Medulla oblongata (tissue), 1 donor: ENCODE results near the gene PLIN3.
A peak's percentile ranks its signal among the peaks of the same experiment; 100 is the strongest.
"Not testable (repeated sequence)": the region's sequence is repeated elsewhere in the genome, so short reads cannot be mapped to it uniquely, and the experiment has no call there.

ENCODE experiments used
- DNase-seq: peaks from one replicate; pipeline ENCODE4 v3.0.0-alpha.2; 2015; ENCODE audit errors: extremely low spot score

The PLIN3 gene

DNA sequence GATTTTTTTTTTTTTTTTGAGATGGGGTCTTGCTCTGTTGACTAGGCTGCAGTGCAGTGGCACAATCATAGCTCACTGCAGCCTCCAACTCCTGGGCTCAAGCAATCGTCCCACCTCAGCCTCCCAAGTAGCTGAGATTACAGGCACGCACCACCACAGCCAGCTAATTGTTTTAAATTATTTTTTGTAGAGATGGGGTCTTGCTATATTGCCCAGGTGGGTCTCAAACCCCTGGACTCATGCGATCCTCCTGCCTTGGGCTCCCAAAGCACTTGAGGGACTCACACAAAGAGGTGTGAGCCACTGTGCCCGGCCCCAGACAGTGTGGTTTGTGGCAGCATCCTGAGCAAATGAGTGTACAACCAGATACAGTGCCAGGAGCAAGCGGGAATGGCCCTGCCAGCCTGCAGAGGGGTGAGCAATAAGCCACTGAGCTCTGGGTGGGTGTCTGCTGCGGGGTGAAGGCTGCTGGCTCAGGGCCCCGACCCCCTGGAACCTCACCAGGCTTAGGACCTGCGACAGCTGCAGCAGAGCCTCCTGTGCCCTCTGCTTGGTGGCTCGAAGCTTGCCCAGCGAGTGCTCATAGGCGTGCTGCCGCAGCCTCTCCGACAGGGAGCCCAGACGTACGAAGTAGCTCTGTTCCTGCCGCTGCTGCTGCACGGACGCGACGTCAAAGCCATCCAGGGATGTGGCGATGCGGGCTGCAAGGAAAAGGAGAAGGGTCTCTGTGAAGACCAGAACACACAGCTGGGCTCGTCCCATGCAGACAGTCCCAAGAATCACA lies 20.1 kb downstream of the PLIN3 start:
- no peak for DNase-seq

DNA sequence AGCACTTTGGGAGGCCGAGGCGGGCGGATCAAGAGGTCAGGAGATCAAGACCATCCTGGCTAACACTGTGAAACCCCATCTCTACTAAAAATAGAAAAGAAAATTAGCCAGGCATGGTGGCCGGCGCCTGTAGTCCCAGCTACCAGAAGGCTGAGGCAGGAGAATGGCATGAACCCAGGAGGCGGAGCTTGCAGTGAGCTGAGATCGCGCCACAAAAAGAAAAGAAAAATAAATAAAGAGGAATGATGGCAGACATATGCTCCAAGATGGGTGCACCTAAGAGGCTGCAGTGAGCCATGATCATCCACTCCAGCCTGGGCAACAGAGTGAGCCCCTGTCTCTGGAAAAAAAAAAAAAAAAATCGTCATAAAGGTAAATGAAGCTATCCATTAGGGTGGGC lies 21.5 kb downstream of the PLIN3 start:
- DNase-seq: not testable (repeated sequence)

DNA sequence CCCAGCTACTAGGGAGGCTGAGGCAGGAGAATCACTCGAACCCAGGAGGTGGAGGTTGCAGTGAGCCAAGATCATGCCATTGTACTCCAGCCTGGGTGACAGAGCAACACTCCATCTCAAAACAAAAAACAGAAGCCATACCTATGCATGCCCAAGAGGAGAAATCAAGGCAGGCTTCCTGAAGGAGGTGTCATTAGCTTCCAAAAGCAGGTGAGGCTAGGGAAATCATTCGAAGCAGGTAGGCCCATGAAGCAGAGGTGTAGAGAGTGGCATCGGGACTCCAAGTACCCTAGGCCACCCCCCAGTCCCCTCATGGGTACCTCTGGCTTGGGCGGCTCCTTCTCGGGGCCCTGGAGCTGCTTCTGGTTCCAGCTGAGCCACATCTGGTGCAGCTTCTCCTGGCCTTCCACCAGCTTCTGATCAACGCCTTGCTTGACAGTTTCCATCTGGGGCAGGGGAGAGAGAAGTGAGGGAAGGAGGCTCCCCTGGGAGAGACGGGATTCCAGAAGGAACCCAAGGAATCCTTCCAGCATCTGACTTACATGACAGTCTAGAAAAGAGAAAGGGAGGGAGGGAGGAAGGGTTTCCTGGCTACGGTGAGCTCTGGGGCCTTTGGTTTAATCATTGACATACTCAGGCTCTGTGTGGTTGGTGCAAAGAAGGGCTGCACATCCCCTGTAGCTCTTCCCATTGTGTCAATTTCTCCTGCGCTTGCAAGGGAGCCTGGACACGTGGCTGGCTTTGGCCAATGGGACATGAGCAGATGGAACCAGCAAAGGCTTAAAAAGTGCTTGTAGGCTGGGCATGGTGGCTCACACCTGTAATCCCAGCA lies 22.9 kb downstream of the PLIN3 start:
- DNase-seq: no peak

DNA sequence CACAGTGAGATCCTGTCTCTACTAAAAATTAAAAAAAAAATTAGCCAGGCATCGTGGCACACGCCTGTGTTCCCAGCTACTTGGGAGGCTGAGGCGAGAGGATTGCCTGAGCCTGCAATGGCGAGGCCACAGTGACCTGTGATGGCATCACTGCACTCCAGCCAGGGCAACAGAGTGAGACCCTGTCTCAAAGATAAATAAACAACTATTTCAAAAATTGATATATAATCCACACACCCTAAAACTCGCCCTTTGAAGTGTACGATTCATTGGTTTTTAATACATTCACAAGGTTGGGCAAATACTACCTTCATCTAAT lies 23.9 kb downstream of the PLIN3 start:
- DNase-seq: no peak

DNA sequence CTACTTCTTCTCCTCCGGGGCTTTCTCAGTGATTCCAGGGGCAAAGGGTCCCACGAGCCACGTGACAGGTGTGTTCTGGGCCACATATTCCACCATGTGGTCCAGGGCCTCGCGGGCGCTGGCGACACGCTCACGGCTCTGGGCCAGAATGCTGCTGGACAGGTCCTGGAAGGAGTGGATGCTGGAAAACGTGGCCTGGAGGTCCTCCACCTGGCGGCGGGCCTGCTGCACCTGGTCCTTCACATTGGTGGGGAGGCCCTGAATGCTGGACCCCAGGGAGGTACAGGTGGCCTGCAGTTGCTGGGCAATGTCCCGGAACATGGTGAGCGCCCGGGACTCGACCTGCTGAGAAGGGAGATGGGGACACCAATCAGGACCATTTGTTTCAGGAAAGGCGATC lies 28.3 kb downstream of the PLIN3 start:
- DNase-seq: no peak

DNA sequence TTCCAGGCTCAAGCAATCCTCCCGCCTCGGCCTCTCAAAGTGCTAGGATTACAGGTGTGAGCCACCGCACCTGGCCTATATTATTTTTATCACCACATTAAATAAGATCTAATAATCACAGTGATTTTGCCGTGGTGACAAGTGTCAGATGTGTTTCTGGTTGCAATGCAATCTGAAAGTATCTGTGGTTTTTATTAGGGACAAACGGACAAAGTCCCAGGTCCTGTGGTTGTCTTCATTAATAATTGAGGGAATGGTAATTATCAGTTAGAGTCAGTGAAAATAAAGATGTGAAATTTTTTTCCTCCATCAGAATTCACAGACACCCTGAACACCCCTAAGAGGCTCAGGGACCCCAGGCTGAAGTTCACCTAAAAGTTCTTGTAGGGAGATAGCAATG lies 34.7 kb downstream of the PLIN3 start:
- no peak for DNase-seq

DNA sequence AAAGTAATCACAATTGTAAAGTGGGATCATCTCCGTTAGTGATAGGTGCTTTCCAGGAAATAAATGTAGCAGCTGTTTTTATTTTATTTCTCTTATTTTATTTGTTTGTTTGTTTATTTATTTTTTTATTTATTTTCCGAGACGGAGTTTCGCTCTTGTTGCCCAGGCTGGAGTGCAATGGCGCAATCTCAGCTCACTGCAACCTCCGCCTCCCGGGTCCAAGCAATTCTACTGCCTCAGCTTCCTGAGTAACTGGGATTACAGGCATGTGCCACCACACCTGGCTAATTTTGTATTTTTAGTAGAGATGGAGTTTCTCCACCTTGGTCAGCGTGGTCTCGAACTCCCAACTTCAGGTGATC lies 35.5 kb downstream of the PLIN3 start:
- not testable (repeated sequence) for DNase-seq

DNA sequence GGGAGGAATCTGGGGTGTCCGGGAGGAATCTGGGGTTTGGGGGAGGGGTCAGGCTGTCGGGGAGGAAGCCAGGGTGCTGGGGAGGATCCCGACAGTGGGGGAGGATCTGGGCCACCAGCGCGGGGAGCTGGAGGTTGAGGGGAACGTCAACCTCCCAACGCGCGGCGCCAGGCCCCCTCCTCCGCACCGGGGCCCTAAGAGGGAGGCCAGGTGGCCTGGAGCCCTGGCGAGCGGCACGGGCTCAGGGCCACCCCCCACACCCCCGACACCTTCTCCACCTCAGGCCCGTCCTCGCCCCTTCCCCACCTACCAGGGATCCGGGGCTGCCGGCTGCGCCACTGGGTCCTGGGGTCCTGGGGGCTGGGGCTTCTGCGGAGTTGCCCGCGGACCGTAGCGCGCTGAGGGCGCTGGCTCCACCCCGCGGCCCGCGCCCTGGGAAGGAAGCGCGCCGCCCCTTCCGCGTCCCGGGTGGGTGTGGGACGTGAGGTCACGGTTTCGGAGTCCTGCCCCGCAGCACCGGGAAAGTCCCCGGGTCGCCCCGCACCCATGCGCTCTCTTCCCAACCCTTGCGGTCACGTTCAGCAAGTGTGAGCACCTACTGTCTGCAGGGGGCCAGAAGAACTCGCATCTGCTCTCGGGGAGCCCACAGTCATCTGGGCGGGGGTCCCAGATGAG lies 36.0 kb downstream of the PLIN3 start, which contains the start of gene TICAM1:
Gene TICAM1, minus strand, starts transcription at position 409 of the 675 bp plus-strand sequence. CDS start 13,335 bp downstream, outside the sequence.
- peak; percentile 68 for DNase-seq

DNA sequence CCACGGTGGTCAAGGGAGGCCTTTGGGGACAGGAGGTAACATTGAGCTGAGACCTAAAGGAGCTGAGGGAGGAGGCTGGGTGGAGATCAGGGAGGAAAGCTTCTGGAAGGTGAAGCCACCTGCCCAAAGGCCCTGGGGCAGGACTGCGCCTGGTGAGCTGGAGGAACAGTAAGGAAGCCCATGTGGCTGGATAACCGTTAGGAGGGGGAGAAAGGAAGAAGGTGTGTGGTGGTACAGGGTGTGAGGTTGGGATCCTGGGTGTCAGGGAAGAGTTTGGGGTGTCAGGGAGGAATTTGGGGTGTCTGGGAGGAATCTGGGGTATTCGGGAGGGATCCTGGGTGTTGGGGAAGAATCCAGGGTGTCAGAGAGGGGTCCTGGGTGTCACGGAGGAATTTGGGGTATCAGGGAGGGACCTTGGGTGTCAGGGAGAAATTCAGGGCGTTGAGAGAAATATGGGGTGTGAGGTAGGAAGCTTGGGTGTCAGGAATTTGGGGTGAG lies 36.6 kb downstream of the PLIN3 start:
- DNase-seq: no peak

DNA sequence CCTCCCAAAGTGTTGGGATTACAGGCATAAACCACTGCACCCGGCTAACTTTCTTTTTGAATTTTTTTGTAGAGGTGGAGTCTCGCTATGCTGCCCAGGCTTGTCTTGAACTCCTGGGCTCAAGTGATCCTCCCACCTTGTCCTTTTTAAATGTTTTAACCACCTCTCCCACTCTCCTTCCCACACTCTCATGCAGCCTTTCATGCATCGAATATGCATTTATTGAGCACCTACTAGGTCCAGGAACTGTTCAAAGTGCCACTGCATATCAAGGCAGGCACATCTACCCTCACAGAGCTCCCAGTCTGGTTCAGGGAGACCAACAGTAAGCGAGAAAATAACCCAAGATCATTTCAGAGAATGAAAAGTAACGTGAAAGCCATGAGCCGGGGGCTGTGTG lies 37.1 kb downstream of the PLIN3 start:
- DNase-seq: no peak

DNA sequence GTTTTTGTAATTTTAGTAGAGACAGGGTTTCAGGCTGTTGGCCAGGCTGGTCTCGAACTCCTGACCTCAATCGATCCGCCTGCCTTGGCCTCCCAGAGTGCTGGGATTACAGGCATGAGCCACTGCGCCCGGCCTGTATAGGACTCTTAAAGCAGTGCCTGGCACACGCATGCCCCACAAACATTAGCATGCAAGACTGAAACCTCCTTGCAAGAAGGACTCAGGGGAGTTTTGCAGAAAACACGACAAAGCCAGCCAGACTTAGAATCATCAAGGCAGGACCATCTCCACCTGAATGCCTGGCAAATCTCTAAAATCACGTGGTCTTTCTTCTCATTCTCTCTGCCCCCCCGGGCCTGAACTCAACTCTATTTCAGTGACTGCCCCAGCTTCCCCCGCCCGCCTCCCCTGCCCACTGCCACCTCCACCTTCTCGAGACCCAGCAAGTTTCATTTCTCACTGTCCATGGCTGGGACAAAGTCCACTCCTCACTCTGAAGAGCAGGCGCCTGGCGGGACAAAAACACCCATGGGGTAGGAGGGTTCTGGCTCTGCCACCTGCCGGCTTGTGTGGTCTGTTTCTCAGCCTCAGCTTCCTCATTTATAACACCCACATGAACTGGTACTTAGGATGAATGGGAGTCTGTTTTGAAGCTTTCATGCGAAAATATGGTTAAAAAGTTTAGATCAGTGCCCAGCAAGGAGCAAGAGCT lies 38.3 kb downstream of the PLIN3 start:
- peak; percentile 68 for DNase-seq

DNA sequence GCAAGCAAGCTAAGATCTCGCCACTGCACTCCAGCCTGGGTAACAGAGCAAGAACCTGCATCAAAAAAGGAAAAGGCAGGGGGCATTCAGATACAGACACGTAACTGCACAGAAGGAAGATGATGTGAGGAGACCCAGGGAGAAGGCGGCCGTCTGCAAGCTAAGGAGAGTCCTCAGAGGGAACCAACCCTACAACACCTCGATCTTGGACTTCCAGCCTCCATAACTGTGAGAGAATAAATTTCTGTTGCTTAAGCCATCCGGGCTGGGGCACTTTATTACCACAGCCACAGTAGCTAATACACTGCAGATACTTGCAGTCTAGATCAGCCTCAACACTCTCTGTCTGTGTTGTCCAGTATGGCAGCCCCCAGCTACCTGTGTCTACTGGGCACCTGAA lies 43.9 kb downstream of the PLIN3 start:
- DNase-seq: no peak

DNA sequence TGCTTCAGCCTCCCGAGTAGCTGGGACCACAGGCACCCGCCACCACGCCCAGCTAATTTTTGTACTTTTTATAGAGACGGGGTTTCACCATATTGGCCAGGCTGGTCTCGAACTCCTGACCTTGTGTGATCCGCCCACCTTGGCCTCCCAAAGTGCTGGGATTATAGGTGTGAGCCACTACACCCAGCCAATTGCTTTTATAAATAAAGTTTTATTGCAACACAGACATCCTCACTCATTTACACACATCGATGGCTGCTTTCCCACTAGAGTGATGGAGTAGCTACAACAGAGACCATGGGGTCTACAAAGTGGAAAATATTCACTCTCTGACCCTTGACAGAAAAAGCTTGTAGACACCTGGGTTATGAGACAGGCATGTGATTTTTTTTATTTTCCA lies 45.1 kb downstream of the PLIN3 start:
- DNase-seq: not testable (repeated sequence)

DNA sequence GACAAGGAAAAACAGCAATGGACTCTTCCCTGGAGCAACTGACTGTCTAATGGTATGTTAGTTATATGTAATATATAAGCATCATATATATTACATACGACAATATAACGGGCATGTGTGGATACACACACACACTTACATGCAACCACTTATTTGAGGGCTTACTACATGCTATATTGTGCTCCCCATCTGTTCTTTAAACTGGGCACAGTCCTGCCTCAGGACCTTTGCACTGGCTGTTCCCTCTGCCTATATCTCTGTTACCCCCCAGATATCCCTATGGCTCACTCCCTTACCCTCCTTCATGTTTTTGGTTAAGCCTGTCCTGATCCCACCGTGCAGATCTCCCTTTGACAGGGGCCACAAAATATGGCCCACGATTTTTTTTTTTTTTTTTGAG lies 46.2 kb downstream of the PLIN3 start:
- DNase-seq: no peak

DNA sequence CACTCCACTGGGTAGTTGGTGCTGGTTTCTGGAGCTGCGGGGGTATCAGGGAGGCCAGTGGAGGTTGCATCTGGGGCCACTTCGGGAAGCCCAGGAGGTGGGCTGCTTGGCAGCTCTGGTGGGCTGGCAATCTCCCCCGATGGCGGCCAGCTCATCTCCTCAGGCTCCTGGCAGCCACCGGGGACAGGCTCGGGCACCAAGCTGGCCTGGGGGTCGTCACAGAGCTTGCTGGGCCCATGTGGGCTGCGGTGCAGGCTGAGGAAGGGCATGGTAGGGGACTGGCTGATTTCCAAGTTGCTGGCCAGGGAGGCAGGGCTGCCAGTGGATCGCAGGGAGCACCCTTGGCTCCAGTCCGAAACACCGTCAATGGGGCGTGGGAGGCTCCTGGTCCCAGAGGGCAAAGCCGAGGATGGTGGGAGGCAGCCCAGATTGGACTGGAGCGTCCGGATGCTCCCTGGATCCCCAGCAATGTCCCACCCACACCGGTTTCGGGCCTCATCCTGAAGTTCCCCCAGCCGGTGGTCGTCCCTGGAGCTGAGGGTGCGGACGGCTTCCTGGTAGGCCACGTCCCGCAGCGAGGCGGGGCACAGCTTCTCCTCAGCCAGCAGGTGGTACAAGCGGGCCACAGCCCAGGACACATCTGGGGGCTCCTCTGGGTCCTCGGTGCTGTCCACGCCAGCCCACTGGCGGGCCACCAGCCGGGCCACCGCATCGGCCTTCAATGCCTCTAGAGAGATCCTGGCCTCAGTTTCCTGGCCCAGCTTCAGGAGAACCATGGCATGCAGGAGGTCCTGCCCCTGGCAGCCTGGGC lies 49.8 kb downstream of the PLIN3 start:
- no peak for DNase-seq

DNA sequence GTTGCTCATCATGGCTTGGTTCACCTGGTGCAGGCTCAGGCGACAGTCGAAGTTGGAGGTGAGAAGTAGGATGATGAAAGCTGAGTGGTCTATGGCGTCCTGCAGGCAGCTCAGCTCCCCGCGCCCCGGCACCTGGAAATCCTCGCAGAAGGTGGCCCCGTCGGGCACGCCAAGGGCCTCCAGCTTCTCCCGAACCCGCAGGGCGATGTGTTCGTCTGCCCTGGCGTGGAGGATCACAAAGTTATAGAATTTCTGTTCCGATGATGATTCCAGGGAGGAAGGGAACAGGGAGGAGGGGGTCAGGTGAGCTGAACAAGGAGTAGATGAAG lies 50.6 kb downstream of the PLIN3 start:
- no peak for DNase-seq

DNA sequence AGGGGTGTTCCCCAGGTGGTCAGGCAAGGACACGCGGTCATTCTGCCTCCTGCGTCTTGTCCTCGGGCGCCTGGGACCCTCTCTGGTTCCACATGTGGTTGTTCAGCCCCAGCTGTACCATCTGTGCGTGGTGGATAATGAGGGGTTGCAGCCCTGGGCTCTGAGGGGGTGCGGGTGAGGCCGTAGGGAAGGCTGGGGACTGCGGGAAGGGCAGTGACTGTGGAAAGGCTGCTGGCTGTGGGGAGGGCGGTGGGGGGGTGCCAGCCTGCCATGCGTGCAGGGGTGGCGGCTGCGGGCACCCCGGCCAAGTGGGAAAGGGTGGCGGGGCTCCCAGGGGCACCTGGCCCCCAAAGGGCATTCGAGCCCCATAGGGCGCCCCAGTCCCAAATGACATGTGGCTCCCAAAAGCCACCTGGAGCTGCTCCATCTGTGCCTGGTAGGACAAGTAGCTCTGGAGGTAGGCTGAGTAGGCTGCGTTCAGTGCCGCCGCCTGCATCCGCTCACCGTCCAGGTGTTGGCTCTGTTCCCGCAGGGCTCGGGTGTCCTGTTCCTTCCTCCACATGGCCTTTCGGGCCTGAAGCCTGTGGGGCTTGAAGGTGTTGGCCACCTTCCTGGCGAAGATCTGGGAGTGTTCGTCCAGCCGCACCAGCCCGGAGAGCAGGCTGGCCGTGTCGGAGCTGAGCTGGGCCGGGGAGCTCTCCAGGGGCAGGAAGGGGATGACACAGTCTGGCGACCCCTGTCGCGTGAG lies 51.1 kb downstream of the PLIN3 start:
- no peak for DNase-seq

DNA sequence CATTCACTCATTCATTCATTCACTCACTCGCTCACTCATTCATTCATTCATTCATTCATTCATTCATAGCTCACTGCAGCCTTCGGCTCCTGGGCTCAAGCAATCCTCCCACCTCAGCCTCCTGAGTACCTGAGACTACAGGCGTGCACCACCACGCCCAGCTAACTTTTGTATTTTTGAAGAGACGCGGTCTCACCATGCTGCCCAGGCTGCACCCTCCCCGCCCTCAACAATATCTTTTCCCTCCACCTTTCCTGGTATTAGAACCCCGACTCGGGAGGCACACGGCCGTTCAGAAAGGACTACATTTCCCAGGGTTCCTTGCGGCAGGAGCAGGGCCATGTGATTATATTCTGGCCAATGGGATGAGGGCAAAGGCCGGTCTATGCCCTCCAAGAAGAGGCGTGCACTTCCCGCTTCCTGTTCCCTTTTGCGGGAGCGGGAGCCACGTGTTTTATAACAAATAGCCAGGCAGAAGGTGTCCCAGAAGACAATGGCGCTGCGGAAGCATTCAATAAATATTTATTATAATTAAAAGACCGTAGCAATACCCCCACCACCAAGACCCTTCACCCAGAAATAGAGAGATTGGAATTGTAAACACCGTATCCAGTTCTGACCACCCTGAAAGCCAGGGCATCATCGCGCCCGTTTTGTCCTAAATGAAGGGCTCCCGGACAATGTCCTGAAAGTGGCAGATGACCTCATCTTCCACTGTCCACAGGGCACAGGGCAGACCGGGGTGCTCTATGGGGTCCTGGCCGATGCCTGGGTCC lies 51.9 kb downstream of the PLIN3 start:
- peak; percentile 97 for DNase-seq

DNA sequence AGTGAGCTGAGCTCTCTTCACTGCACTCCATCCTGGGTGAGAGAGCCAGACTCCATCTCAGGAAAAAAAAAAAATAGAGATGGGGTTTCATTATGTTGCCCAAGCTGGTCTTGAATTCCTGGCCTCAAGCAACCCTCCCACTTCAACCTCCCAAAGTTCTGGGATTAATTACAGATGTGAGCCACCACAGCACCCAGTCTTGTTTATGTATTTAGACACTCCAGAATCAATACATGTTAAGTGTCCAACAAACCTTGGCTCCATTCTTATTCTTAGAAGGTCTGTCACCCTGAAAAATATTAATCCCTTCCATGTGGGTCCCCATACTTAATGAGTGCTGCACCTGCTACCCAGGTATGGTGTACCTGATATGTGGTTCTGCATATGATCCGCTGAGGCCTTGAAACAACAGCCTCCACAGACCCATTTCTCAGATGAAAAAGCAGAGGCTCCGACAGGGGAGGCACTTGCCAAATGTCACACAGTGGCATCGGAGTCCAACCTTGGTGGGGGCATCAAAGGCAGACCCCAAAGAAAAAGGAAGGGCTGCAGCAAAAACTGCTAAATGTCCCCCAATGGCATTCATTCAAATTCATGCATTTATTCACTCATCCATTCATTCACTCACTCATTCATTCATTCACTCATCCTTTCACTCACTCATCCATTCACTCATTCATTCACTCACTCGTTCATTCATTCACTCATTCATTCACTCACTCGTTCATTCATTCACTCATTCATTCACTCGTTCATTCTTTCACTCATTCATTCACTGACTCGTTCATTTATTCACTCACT lies 52.6 kb downstream of the PLIN3 start:
- DNase-seq: no peak
